Endothelial cell of umbilical vein (primary cell): ENCODE results near the gene CRYBB2. TPM values are rescaled to one million over a fixed set of nuclear protein-coding genes. Genes with fewer than 3 reads are reported as not detected.
A peak's percentile ranks its signal among the peaks of the same experiment; 100 is the strongest.

Experiments
- BruUV-seq: library from RNA; stranded (reverse); fragments of 400-500 nt; replicated peaks from 2 replicates; lab custom pipeline; 2021; lab: Mats Ljungman, UMichigan
- CTCF ChIA-PET: fragments of 300-600, 350-600 bp; sonication (Branson Sonifier 250); formaldehyde crosslinking; loops from one replicate; lab custom pipeline; 2021; ENCODE audit warnings: antibody characterized with exemption, inconsistent platforms; lab: Charles Lee
- POLR2A ChIA-PET: fragments of 300-600, 350-600 bp; sonication (Branson Sonifier 250); formaldehyde crosslinking; loops from one replicate; lab custom pipeline; 2021; ENCODE audit warnings: antibody characterized with exemption, inconsistent platforms; lab: Charles Lee
- DNase-seq: peaks from one replicate; pipeline ENCODE4 v3.0.0-alpha.2; 2011; ENCODE audit warnings: low read depth, low spot score
- FAIRE-seq: peaks from 2 replicates; lab custom pipeline; 2011; peaks lifted over from hg19 to GRCh38; lab: Jason Lieb, UNC
- H2AFZ ChIP-seq: 2 replicates; pipeline ENCODE4 v1.6.0; 2012; ENCODE audit warnings: low read depth, low read length, control low read depth, inconsistent platforms
- H3K27ac ChIP-seq: 2 replicates; pipeline ENCODE4 v1.5.1; 2011; ENCODE audit warnings: low read depth, mild to moderate bottlenecking, control low read depth, low read length, moderate library complexity; ENCODE audit not compliant: insufficient read depth
- H3K27me3 ChIP-seq, 2 experiments: 2 replicates each; pipeline versions ENCODE4 v1.6.0 to v1.6.1; 2011; ENCODE audit warnings: low read length in 2 of 2, mixed read lengths in 1 of 2; ENCODE audit not compliant: control insufficient read depth in 2 of 2, insufficient read depth in 2 of 2
- H3K36me3 ChIP-seq, 2 experiments: 2 replicates in 1 of 2; 3 replicates in 1 of 2; pipeline ENCODE4 v1.5.1; 2011; ENCODE audit warnings: low read length in 2 of 2, mild to moderate bottlenecking in 1 of 2, moderate library complexity in 1 of 2; ENCODE audit not compliant: control insufficient read depth in 2 of 2, insufficient read depth in 2 of 2; ENCODE audit errors: extremely low read depth in 1 of 2
- H3K4me1 ChIP-seq: 3 replicates; pipeline ENCODE4 v1.5.1; 2011; ENCODE audit warnings: mild to moderate bottlenecking, low read length; ENCODE audit not compliant: control insufficient read depth, insufficient read depth; ENCODE audit errors: extremely low read depth
- H3K4me2 ChIP-seq: 2 replicates; pipeline ENCODE4 v1.6.1; 2011; ENCODE audit warnings: low read length, control low read depth, mixed read lengths; ENCODE audit not compliant: insufficient read depth
- H3K4me3 ChIP-seq, 3 experiments: fragments of 200-600 bp in 1 of 3; sonication (generic), shearing (Covaris generic) in 1 of 3; replicated peaks in 1 of 3; 2 replicates each; pipeline ENCODE4 v1.5.1; 2011 to 2016; ENCODE audit warnings: control low read depth in 3 of 3, low read length in 3 of 3, mild to moderate bottlenecking in 2 of 3, inconsistent platforms in 1 of 3, low read depth in 1 of 3, moderate library complexity in 1 of 3; ENCODE audit not compliant: insufficient read depth in 1 of 3
- H3K79me2 ChIP-seq: 2 replicates; pipeline ENCODE4 v1.6.0; 2012; ENCODE audit warnings: low read length, inconsistent platforms; ENCODE audit not compliant: control insufficient read depth, insufficient read depth
- H3K9ac ChIP-seq: replicated peaks from 2 replicates; pipeline ENCODE3; 2011; ENCODE audit warnings: low read length, control low read depth; ENCODE audit not compliant: insufficient read depth; ENCODE audit errors: extremely low read depth
- H3K9me1 ChIP-seq: replicated peaks from 3 replicates; pipeline ENCODE4 v1.6.0; 2011; ENCODE audit warnings: mild to moderate bottlenecking, low read length; ENCODE audit not compliant: control insufficient read depth, insufficient read depth; ENCODE audit errors: extremely low read depth
- H3K9me3 ChIP-seq: replicated peaks from 2 replicates; pipeline ENCODE4 v1.5.1; 2012; ENCODE audit warnings: low read length, inconsistent platforms; ENCODE audit not compliant: control insufficient read depth, insufficient read depth
- H4K20me1 ChIP-seq: replicated peaks from 2 replicates; pipeline ENCODE3; 2011; ENCODE audit warnings: mild to moderate bottlenecking, low read length; ENCODE audit not compliant: control insufficient read depth, insufficient read depth; ENCODE audit errors: extremely low read depth
- FOS ChIP-seq: IDR thresholded peaks from 2 replicates; pipeline ENCODE4 v1.6.1; 2011; ENCODE audit warnings: mild to moderate bottlenecking, low read length, moderate library complexity, borderline replicate concordance; ENCODE audit not compliant: insufficient read depth
- MAX ChIP-seq: IDR thresholded peaks from 2 replicates; pipeline ENCODE4 v1.6.1; 2011; ENCODE audit not compliant: insufficient read depth, insufficient read length
- POLR2A ChIP-seq: IDR thresholded peaks from 2 replicates; pipeline ENCODE4 v1.6.1; 2012; ENCODE audit warnings: low read depth, mild to moderate bottlenecking, control low read depth, low read length
- POLR2AphosphoS5 ChIP-seq: IDR thresholded peaks from 2 replicates; pipeline ENCODE4 v1.6.1; 2012; ENCODE audit warnings: low read depth, mild to moderate bottlenecking, control low read depth, low read length, moderate library complexity; ENCODE audit not compliant: insufficient read depth
- dilution Hi-C: fragments of 300-500 bp; cut with MboI; formaldehyde crosslinking; loops from one replicate; pipeline ENCODE4 v1.15.0; 2019; ENCODE audit warnings: low sequenced_read_pairs; ENCODE audit not compliant: extremely low pct_ligation_motif_present
- intact Hi-C: fragments of 100-400 bp; cut with micrococcal nuclease; formaldehyde crosslinking; loops from one replicate; pipeline ENCODE4 v1.10.0; 2022
- polyA plus RNA-seq, 4 experiments: library from polyadenylated mRNA; depleted of rRNA in 3 of 4; stranded (reverse) in 3 of 4; unstranded in 1 of 4; fragments of >200 nt; gene quantifications; 2 replicates each; pipeline versions ENCODE4 v1.2.1 to v1.2.3, GENCODE V29; 2011 to 2012; ENCODE audit warnings: missing spikeins in 1 of 4
- total RNA-seq: library from RNA; stranded (reverse); gene quantifications from 2 replicates; pipeline ENCODE4 v1.2.3, GENCODE V29; 2021
- TF ChIP-seq, protein P1 (sequence below), 2 donors: IDR thresholded peaks; 1 replicate in 1 of 2; 2 replicates in 1 of 2; pipeline ENCODE4 v1.5.1; 2011; ENCODE audit warnings: low read length in 2 of 2, mild to moderate bottlenecking in 2 of 2, moderate library complexity in 2 of 2, control low read depth in 1 of 2, inconsistent platforms in 1 of 2, low read depth in 1 of 2; ENCODE audit not compliant: insufficient read depth in 1 of 2; ENCODE audit errors: extremely low read depth in 1 of 2

The CRYBB2 gene
- total and polyA plus RNA-seq, 2 donors (not counting 3 experiments of a cell fraction or from before 2014, with no cell fraction given), result 0.36 to 1.4 TPM

DNA sequence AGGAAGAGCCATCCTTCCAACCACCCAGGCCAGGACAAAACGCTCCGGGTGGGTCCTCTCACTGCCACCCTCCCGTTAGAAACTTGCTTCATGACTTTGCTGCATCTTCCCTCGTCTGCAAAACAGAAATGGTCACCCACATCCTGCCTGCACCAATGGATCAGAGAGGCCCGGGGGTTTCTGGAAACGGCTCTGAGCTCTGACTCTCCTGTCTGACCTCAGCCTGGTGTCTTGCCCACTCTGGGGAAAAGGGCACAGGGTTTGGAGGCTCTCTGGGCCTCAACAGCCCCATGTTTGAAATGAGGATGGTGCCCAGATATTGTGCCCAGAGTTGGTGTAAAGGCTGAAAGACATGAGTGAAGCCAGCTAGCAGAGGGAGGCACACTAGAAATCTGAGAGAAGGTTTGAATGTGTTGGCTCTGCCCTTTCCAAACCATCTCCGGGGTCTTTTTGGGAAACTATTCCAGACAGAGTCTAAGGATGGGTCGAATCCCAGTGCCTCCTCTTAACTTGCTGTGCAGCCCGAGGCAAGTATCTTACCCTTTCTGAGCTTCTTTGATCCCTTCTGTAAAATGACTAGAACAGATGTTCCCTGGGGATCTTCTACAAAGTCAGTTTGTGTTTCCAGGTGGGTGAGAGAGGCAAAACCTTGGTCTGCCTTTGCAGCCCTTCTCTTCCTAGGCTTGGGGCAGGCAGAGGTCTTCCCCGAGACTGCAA lies 17.7 kb upstream of the CRYBB2 start:
- BruUV-seq, result no TSS peak
- dilution Hi-C loops (no loop called here), intact Hi-C loops (loop anchor here (1.0 to 2.0 kb wide), 3 partner anchors 91 to 133 kb away; no protein-coding TSS in a partner anchor)
- no peak overlapping the region for H3K4me3 ChIP-seq
- no peak for DNase-seq
- peaks cover 0 to 14% of the 10 kb centered on the region in 2 experiments for H3K36me3 ChIP-seq
- H4K20me1 ChIP-seq, result no peaks in the 10 kb centered on the region
- no peaks in the 10 kb centered on the region for H3K79me2 ChIP-seq
- TF ChIP-seq POLR2AphosphoS5 (no peak), MAX (no peak), POLR2A (no peak)
- ChIA-PET CTCF (interaction anchor here (0.5 to 3.1 kb wide), 30 partner anchors 8 to 1163 kb away, joined by 3 to 31 read pairs (median 4); partner anchors contain the start of gene CRYBB2), POLR2A (interaction anchor here (0.7 kb wide), 1 partner anchor 48 kb away, joined by 3 read pairs; no protein-coding TSS in a partner anchor)
- H3K9me1 ChIP-seq, result no peaks in the 10 kb centered on the region
- H3K27ac ChIP-seq, result no peak overlapping the region
- H2AFZ ChIP-seq, result no peak overlapping the region
- no peak overlapping the region for H3K9ac ChIP-seq
- no peak overlapping the region for H3K4me2 ChIP-seq
- H3K27me3 ChIP-seq, result no peaks in the 10 kb centered on the region
- H3K4me1 ChIP-seq, result no peaks in the 10 kb centered on the region
- no peaks in the 10 kb centered on the region for H3K9me3 ChIP-seq
- FAIRE-seq, result no peak

DNA sequence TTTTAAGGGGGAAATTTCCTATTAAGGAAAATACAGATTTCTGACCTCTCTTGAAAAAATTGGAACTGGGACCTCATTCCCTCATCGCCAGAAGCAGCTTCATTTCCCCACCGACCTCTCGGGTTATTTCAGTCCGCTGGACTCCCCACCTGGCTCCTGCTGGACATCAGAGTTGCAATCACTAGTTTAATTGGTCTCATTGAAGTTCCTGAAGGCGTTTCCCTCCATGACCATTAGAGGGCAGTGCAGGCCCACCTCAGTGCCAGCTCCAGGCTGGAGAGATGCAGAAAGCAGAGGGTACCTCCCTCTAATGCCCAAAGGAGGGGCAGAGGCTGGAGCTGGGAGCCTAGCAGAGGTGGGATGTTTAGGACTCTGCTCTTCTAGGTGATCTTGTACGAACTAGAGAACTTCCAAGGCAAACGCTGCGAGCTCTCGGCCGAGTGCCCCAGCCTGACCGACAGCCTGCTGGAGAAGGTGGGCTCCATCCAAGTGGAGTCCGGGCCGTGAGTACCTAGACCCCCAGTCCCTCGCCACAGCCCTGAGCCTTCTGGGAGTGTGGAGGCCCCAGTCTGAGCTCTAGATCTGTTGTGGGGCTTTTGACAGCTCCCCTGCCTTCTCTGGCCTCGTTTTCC lies 17.0 kb upstream of the CRYBB2 start:
- H3K36me3 ChIP-seq, result peaks cover 0 to 12% of the 10 kb centered on the region in 2 experiments
- H3K9ac ChIP-seq, result no peak overlapping the region
- no peak overlapping the region for H2AFZ ChIP-seq
- no peaks in the 10 kb centered on the region for H3K27me3 ChIP-seq
- TF ChIP-seq, protein P1, sequence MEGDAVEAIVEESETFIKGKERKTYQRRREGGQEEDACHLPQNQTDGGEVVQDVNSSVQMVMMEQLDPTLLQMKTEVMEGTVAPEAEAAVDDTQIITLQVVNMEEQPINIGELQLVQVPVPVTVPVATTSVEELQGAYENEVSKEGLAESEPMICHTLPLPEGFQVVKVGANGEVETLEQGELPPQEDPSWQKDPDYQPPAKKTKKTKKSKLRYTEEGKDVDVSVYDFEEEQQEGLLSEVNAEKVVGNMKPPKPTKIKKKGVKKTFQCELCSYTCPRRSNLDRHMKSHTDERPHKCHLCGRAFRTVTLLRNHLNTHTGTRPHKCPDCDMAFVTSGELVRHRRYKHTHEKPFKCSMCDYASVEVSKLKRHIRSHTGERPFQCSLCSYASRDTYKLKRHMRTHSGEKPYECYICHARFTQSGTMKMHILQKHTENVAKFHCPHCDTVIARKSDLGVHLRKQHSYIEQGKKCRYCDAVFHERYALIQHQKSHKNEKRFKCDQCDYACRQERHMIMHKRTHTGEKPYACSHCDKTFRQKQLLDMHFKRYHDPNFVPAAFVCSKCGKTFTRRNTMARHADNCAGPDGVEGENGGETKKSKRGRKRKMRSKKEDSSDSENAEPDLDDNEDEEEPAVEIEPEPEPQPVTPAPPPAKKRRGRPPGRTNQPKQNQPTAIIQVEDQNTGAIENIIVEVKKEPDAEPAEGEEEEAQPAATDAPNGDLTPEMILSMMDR (IDR thresholded peaks at IDR 0.05; ENCODE audit: extremely low read depth in 1 of 2, insufficient read depth in 1 of 2, low read depth in 1 of 2, low read length in 2 of 2), result peak; percentile 82 to 87
- TF ChIP-seq FOS, result no peak
- no peaks in the 10 kb centered on the region for H3K79me2 ChIP-seq
- H3K9me3 ChIP-seq, result no peaks in the 10 kb centered on the region
- H3K9me1 ChIP-seq, result no peaks in the 10 kb centered on the region
- dilution Hi-C loops, result no loop called here
- H3K4me3 ChIP-seq, result no peak overlapping the region
- ChIA-PET POLR2A (interaction anchor here (0.7 kb wide), 1 partner anchor 48 kb away, joined by 3 read pairs; no protein-coding TSS in a partner anchor), CTCF (interaction anchor here (0.6 to 3.1 kb wide), 29 partner anchors 9 to 1162 kb away, joined by 3 to 31 read pairs (median 4); partner anchors contain the start of gene CRYBB2)
- no peaks in the 10 kb centered on the region for H3K4me1 ChIP-seq
- peak; percentile 69 for DNase-seq
- intact Hi-C loops, result loop anchor here (1.0 to 2.0 kb wide), 3 partner anchors 92 to 132 kb away; no protein-coding TSS in a partner anchor
- no peak overlapping the region for H3K27ac ChIP-seq
- peak; percentile 88 for FAIRE-seq
- H3K4me2 ChIP-seq, result no peak overlapping the region
- BruUV-seq, result no TSS peak
- H4K20me1 ChIP-seq, result no peaks in the 10 kb centered on the region
